Measurements from ENCODE around the gene ALDOB.
A peak's percentile ranks its signal among the peaks of the same experiment; 100 is the strongest.

The ALDOB gene

GRCh38 chr9:101450931-101451330, 15.4 kb upstream of the ALDOB start:
- no peaks in the 10 kb centered on the region for H3K36me3 ChIP-seq (ENCODE audit: control insufficient read depth, low read length)
- H3K4me2 ChIP-seq (ENCODE audit: low read length), result no peak overlapping the region
- H3K4me1 ChIP-seq (ENCODE audit: control insufficient read depth, low read length), result peaks cover 12% of the 10 kb centered on the region
- no peak overlapping the region for H3K27ac ChIP-seq (ENCODE audit: low read depth, low read length)
- no peak overlapping the region for H3K4me3 ChIP-seq (ENCODE audit: low read length)
- TF ChIP-seq EZH2phosphoT487 (IDR thresholded peaks at IDR 0.05; ENCODE audit: borderline replicate concordance, low read length), result no peak
- TF ChIP-seq, protein P1, sequence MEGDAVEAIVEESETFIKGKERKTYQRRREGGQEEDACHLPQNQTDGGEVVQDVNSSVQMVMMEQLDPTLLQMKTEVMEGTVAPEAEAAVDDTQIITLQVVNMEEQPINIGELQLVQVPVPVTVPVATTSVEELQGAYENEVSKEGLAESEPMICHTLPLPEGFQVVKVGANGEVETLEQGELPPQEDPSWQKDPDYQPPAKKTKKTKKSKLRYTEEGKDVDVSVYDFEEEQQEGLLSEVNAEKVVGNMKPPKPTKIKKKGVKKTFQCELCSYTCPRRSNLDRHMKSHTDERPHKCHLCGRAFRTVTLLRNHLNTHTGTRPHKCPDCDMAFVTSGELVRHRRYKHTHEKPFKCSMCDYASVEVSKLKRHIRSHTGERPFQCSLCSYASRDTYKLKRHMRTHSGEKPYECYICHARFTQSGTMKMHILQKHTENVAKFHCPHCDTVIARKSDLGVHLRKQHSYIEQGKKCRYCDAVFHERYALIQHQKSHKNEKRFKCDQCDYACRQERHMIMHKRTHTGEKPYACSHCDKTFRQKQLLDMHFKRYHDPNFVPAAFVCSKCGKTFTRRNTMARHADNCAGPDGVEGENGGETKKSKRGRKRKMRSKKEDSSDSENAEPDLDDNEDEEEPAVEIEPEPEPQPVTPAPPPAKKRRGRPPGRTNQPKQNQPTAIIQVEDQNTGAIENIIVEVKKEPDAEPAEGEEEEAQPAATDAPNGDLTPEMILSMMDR (IDR thresholded peaks at IDR 0.05; ENCODE audit: low read depth, low read length, poor library complexity, severe bottlenecking), result no peak
- H3K27me3 ChIP-seq (ENCODE audit: control insufficient read depth, low read length), result peaks cover 7% of the 10 kb centered on the region; the same call in 1 of the 2 replicates
- no peaks in the 10 kb centered on the region for H4K20me1 ChIP-seq (ENCODE audit: control insufficient read depth, insufficient read depth, low read depth, low read length)
- H3K79me2 ChIP-seq (ENCODE audit: control insufficient read depth, low read length), result no peaks in the 10 kb centered on the region
- peaks cover 8% of the 10 kb centered on the region for H3K9me3 ChIP-seq (ENCODE audit: control insufficient read depth, insufficient read depth, low read length)
- no peaks in the 10 kb centered on the region for H3K9me2 ChIP-seq (replicated peaks; ENCODE audit: control insufficient read depth, low read length)
- 0 out of 2 replicates have a peak, but pooled peaks cover 4% of the 10 kb centered on the region for H3F3A ChIP-seq (ENCODE audit: control insufficient read depth, insufficient read depth)

- H3K36me3 ChIP-seq (ENCODE audit: control insufficient read depth, low read length), result no peaks in the 10 kb centered on the region
- 0 out of 2 replicates have a peak, but pooled peaks cover 4% of the 10 kb centered on the region for H3F3A ChIP-seq (ENCODE audit: control insufficient read depth, insufficient read depth)
- H3K27ac ChIP-seq (ENCODE audit: low read depth, low read length), result no peak overlapping the region
- H3K4me1 ChIP-seq (ENCODE audit: control insufficient read depth, low read length), result peaks cover 12% of the 10 kb centered on the region
- TF ChIP-seq, protein P1 (IDR thresholded peaks at IDR 0.05; ENCODE audit: low read depth, low read length, poor library complexity, severe bottlenecking), result peak; percentile 74
- TF ChIP-seq EZH2phosphoT487 (IDR thresholded peaks at IDR 0.05; ENCODE audit: borderline replicate concordance, low read length), result no peak
- peak overlapping the region; percentile 66 for H3K4me2 ChIP-seq (ENCODE audit: low read length)
- no peaks in the 10 kb centered on the region for H4K20me1 ChIP-seq (ENCODE audit: control insufficient read depth, insufficient read depth, low read depth, low read length)
- no peaks in the 10 kb centered on the region for H3K9me2 ChIP-seq (replicated peaks; ENCODE audit: control insufficient read depth, low read length)
- H3K79me2 ChIP-seq (ENCODE audit: control insufficient read depth, low read length), result no peaks in the 10 kb centered on the region
- H3K4me3 ChIP-seq (ENCODE audit: low read length), result peak overlapping the region; percentile 74
- peaks cover 8% of the 10 kb centered on the region for H3K9me3 ChIP-seq (ENCODE audit: control insufficient read depth, insufficient read depth, low read length)
- peaks cover 7% of the 10 kb centered on the region; the same call in 1 of the 2 replicates for H3K27me3 ChIP-seq (ENCODE audit: control insufficient read depth, low read length)
These were observed 13.6 kb upstream of the ALDOB start for GRCh38 chr9:101449071-101449721.

DNA sequence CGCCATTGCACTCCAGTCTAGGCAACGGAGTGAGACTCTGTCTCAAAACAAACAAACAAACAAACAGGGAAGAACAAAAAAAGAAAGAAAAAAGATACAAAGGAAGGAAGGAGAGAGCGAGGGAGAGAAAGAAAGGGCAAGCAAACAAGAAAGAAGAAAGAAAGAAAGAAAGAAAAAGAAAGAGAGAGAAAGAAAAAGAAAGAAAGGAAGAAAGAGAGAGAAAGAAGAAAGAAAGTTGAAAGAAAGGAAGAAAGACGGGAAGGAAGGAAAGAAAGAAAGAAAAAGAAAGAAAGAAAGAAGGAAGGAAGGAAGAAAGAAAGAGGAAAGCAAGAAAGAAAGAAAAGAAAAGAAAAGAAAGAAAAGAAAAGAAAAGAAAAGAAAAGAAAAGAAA, 13.1 kb upstream of the ALDOB start:
- H4K20me1 ChIP-seq (ENCODE audit: control insufficient read depth, insufficient read depth, low read depth, low read length), result no peaks in the 10 kb centered on the region
- peaks cover 12% of the 10 kb centered on the region for H3K4me1 ChIP-seq (ENCODE audit: control insufficient read depth, low read length)
- H3K27ac ChIP-seq (ENCODE audit: low read depth, low read length), result no peak overlapping the region
- H3F3A ChIP-seq (ENCODE audit: control insufficient read depth, insufficient read depth), result 0 out of 2 replicates have a peak, but pooled peaks cover 4% of the 10 kb centered on the region
- H3K79me2 ChIP-seq (ENCODE audit: control insufficient read depth, low read length), result no peaks in the 10 kb centered on the region
- H3K9me2 ChIP-seq (replicated peaks; ENCODE audit: control insufficient read depth, low read length), result no peaks in the 10 kb centered on the region
- H3K36me3 ChIP-seq (ENCODE audit: control insufficient read depth, low read length), result no peaks in the 10 kb centered on the region
- peaks cover 7% of the 10 kb centered on the region; the same call in 1 of the 2 replicates for H3K27me3 ChIP-seq (ENCODE audit: control insufficient read depth, low read length)
- H3K9me3 ChIP-seq (ENCODE audit: control insufficient read depth, insufficient read depth, low read length), result peaks cover 8% of the 10 kb centered on the region
- 0 out of 2 replicates have a peak, but pooled peaks have one; percentile 46 for TF ChIP-seq EZH2phosphoT487 (IDR thresholded peaks at IDR 0.05; ENCODE audit: borderline replicate concordance, low read length)
- TF ChIP-seq, protein P1 (IDR thresholded peaks at IDR 0.05; ENCODE audit: low read depth, low read length, poor library complexity, severe bottlenecking), result no peak
- H3K4me2 ChIP-seq (ENCODE audit: low read length), result peak overlapping the region; percentile 66
- H3K4me3 ChIP-seq (ENCODE audit: low read length), result peak overlapping the region; percentile 59
